NCI-H2196 treated with DMSO at 0.1 percent for 48 hours (cell line): ENCODE data around the gene EPSTI1.
"Not testable (repeated sequence)": the region's sequence is repeated elsewhere in the genome, so short reads cannot be mapped to it uniquely, and the experiment has no call there.

Experiments
- DNase-seq: peaks from one replicate; lab custom pipeline; 2025; ENCODE audit not compliant: unreplicated experiment; lab: John Stamatoyannopoulos, UW

EPSTI1 gene

GRCh38 chr13:43006893-43007631, 15.0 kb upstream of the EPSTI1 start:
- no peak for DNase-seq

GRCh38 chr13:43005460-43006236, 13.6 kb upstream of the EPSTI1 start:
- DNase-seq = no peak

GRCh38 chr13:43003729-43004128, 11.7 kb upstream of the EPSTI1 start:
- DNase-seq = no peak

- DNase-seq = no peak
Observed at GRCh38 chr13:43003010-43003409, 11.0 kb upstream of the EPSTI1 start.

- no peak for DNase-seq
Observed at GRCh38 chr13:43002021-43002420, 10.0 kb upstream of the EPSTI1 start.

- DNase-seq = no peak
Observed at GRCh38 chr13:43000676-43001075, 8.6 kb upstream of the EPSTI1 start.

GRCh38 chr13:42999491-42999890, 7.5 kb upstream of the EPSTI1 start:
- no peak for DNase-seq

GRCh38 chr13:42997381-42997780, 5.3 kb upstream of the EPSTI1 start:
- no peak for DNase-seq

GRCh38 chr13:42996584-42996983, 4.5 kb upstream of the EPSTI1 start:
- no peak for DNase-seq

- DNase-seq = no peak
Observed at GRCh38 chr13:42994878-42995277, 2.8 kb upstream of the EPSTI1 start.

GRCh38 chr13:42992764-42993122, 702 bp upstream of the EPSTI1 start:
- DNase-seq = no peak

- not testable (repeated sequence) for DNase-seq
Observed at GRCh38 chr13:42991233-42991897, 676 bp downstream of the EPSTI1 start.

GRCh38 chr13:42990291-42991232, 1.5 kb downstream of the EPSTI1 start:
- DNase-seq = no peak

- no peak for DNase-seq
Observed at GRCh38 chr13:42986176-42986574, 5.9 kb downstream of the EPSTI1 start.

GRCh38 chr13:42985312-42986175, 6.5 kb downstream of the EPSTI1 start:
- no peak for DNase-seq

GRCh38 chr13:42984691-42985090, 7.3 kb downstream of the EPSTI1 start:
- no peak for DNase-seq

- DNase-seq = no peak
Observed at GRCh38 chr13:42984026-42984425, 8.0 kb downstream of the EPSTI1 start.

- no peak for DNase-seq
Observed at GRCh38 chr13:42981853-42982252, 10.2 kb downstream of the EPSTI1 start.

GRCh38 chr13:42981317-42981716, 10.7 kb downstream of the EPSTI1 start:
- DNase-seq = no peak

GRCh38 chr13:42977219-42977659, 14.8 kb downstream of the EPSTI1 start:
- DNase-seq = no peak
